Parathyroid adenoma (tissue), 2 donors: ENCODE results near the gene KRT86.

Experiments used
- H2AFZ ChIP-seq: fragments of 300-600 bp; sonication (generic); one replicate; pipeline ENCODE4 v1.7.0; 2017; ENCODE audit warnings: antibody characterized with exemption, mild to moderate bottlenecking
- H3K27ac ChIP-seq: fragments of 300-600 bp; sonication (generic); one replicate; pipeline ENCODE4 v1.7.0; 2017
- H3K27me3 ChIP-seq: fragments of 300-600 bp; sonication (generic); one replicate; pipeline ENCODE4 v1.7.0; 2017; ENCODE audit warnings: low read length; ENCODE audit not compliant: control insufficient read depth, insufficient read depth
- H3K36me3 ChIP-seq: fragments of 300-600 bp; sonication (generic); one replicate; pipeline ENCODE4 v1.7.0; 2017; ENCODE audit warnings: low read length; ENCODE audit not compliant: control insufficient read depth, insufficient read depth
- H3K4me1 ChIP-seq: fragments of 300-600 bp; sonication (generic); one replicate; pipeline ENCODE4 v1.7.0; 2017; ENCODE audit warnings: control low read depth
- H3K4me2 ChIP-seq: fragments of 300-600 bp; sonication (generic); one replicate; pipeline ENCODE4 v1.7.0; 2017; ENCODE audit warnings: low read length
- H3K4me3 ChIP-seq: fragments of 300-600 bp; sonication (generic); one replicate; pipeline ENCODE4 v1.7.0; 2017; ENCODE audit warnings: low read depth, low read length
- H3K79me2 ChIP-seq: fragments of 300-600 bp; sonication (generic); one replicate; pipeline ENCODE4 v1.7.0; 2017; ENCODE audit warnings: control low read depth
- H3K9ac ChIP-seq: fragments of 300-600 bp; sonication (generic); one replicate; pipeline ENCODE4 v1.7.0; 2017; ENCODE audit warnings: mild to moderate bottlenecking
- H3K9me3 ChIP-seq: fragments of 300-600 bp; sonication (generic); one replicate; pipeline ENCODE4 v1.7.0; 2017; ENCODE audit warnings: low read length; ENCODE audit not compliant: control insufficient read depth
- CTCF ChIP-seq: fragments of 300-600 bp; sonication (generic); IDR thresholded peaks from one replicate; pipeline ENCODE4 v1.7.0; 2017; ENCODE audit warnings: antibody characterized with exemption, mild to moderate bottlenecking
- donor health status: primary hyperparathyroidism.

KRT86 gene

GRCh38 chr12:52274521-52275120, at the start of gene KRT86:
KRT86 (plus strand) TSS chr12:52274645; CDS start chr12:52301917, 27,272 bp downstream.
- no peak for TF ChIP-seq CTCF
- Histone ChIP-seq H3K36me3 (no peaks in the 10 kb centered on the region), H3K27me3 (no peaks in the 10 kb centered on the region), H3K79me2 (no peaks in the 10 kb centered on the region), H3K4me1 (peaks cover 4% of the 10 kb centered on the region), H3K9ac (no peak within 1 kb of the TSS), H3K9me3 (no peaks in the 10 kb centered on the region), H3K27ac (no peak within 1 kb of the TSS), H3K4me2 (no peak within 1 kb of the TSS), H2AFZ (no peak within 1 kb of the TSS), H3K4me3 (no peak within 1 kb of the TSS)

GRCh38 chr12:52225752-52226151, 48.7 kb upstream of the KRT86 start:
- Histone ChIP-seq H3K9ac (no peak overlapping the region), H3K4me3 (no peak overlapping the region), H3K9me3 (no peaks in the 10 kb centered on the region), H3K4me2 (no peak overlapping the region), H2AFZ (peak overlapping the region; percentile 30), H3K27ac (no peak overlapping the region), H3K36me3 (no peaks in the 10 kb centered on the region), H3K79me2 (no peaks in the 10 kb centered on the region), H3K4me1 (peaks cover 7% of the 10 kb centered on the region), H3K27me3 (no peaks in the 10 kb centered on the region)
- TF ChIP-seq CTCF = no peak

- peaks cover 5% of the 10 kb centered on the region for H3K4me1 ChIP-seq
- no peak overlapping the region for H2AFZ ChIP-seq
- no peaks in the 10 kb centered on the region for H3K79me2 ChIP-seq
- H3K27ac ChIP-seq = no peak overlapping the region
- no peak overlapping the region for H3K4me2 ChIP-seq
- TF ChIP-seq CTCF = no peak
- no peak overlapping the region for H3K4me3 ChIP-seq
- no peaks in the 10 kb centered on the region for H3K27me3 ChIP-seq
- no peaks in the 10 kb centered on the region for H3K9me3 ChIP-seq
- no peaks in the 10 kb centered on the region for H3K36me3 ChIP-seq
- H3K9ac ChIP-seq = no peak overlapping the region
These were observed 48.0 kb upstream of the KRT86 start for GRCh38 chr12:52226446-52226845.

GRCh38 chr12:52227606-52228166, 46.8 kb upstream of the KRT86 start:
- H3K27ac ChIP-seq = no peak overlapping the region
- H3K4me1 ChIP-seq = peaks cover 10% of the 10 kb centered on the region
- no peak overlapping the region for H2AFZ ChIP-seq
- no peak overlapping the region for H3K9ac ChIP-seq
- no peaks in the 10 kb centered on the region for H3K9me3 ChIP-seq
- H3K79me2 ChIP-seq = no peaks in the 10 kb centered on the region
- no peak for TF ChIP-seq CTCF
- no peaks in the 10 kb centered on the region for H3K36me3 ChIP-seq
- no peaks in the 10 kb centered on the region for H3K27me3 ChIP-seq
- H3K4me2 ChIP-seq = no peak overlapping the region
- no peak overlapping the region for H3K4me3 ChIP-seq

- H3K4me2 ChIP-seq = no peak overlapping the region
- no peak overlapping the region for H3K4me3 ChIP-seq
- no peaks in the 10 kb centered on the region for H3K9me3 ChIP-seq
- H3K9ac ChIP-seq = no peak overlapping the region
- no peak overlapping the region for H2AFZ ChIP-seq
- no peaks in the 10 kb centered on the region for H3K27me3 ChIP-seq
- H3K36me3 ChIP-seq = no peaks in the 10 kb centered on the region
- H3K4me1 ChIP-seq = peaks cover 13% of the 10 kb centered on the region
- H3K79me2 ChIP-seq = no peaks in the 10 kb centered on the region
- no peak for TF ChIP-seq CTCF
- H3K27ac ChIP-seq = no peak overlapping the region
These were observed 46.1 kb upstream of the KRT86 start for GRCh38 chr12:52228366-52228765.
